Glomerular visceral epithelial cell (primary cell): Measurements from ENCODE around the gene SLC41A3.
"Not testable (repeated sequence)": the region's sequence is repeated elsewhere in the genome, so short reads cannot be mapped to it uniquely, and the experiment has no call there.

Experiments used
- DNase-seq: peaks from one replicate; pipeline ENCODE4 v3.0.0-alpha.2; 2016; ENCODE audit errors: extremely low spot score

Gene SLC41A3

DNA sequence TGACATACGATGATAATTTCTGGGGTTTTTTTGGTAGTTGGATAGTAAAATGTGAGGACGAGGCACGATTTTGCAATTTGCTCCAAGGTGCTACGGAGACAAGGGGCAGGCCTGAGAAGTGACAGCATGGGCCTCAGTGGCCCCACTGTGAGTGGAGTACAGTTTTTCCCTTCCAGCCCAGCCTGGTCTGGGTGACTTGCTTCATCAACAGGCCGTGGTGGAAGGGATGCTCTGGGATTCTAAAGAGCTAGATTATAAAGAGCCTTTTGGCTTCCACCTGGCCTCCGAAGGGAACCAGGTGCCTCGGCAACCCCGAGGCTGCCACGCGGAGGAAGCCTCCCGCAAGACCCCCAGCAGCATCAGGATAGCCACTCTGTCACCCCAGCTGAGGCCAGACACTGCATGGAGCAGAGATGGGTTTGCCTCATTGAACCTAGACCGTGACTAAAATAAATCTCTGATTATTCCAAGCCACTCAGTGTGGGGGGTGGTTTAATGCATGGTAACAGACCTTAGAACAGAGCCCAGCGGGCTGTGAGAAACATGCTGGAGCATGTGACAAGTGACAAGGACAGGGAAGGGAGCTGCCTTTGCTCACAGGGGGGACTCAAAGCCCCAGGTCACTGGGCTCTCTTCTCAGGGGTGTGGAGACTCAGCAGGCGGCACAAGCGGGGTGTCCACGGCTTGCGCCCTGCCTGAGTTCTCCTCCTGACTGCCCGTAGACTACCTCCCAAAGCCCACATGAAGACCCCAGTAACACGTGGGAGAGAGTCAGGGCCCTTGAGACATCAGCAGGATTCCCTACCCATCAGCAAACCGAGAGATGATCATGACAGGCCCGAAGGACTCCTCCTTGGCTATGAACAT, 22.6 kb upstream of the SLC41A3 start:
- DNase-seq: no peak

DNA sequence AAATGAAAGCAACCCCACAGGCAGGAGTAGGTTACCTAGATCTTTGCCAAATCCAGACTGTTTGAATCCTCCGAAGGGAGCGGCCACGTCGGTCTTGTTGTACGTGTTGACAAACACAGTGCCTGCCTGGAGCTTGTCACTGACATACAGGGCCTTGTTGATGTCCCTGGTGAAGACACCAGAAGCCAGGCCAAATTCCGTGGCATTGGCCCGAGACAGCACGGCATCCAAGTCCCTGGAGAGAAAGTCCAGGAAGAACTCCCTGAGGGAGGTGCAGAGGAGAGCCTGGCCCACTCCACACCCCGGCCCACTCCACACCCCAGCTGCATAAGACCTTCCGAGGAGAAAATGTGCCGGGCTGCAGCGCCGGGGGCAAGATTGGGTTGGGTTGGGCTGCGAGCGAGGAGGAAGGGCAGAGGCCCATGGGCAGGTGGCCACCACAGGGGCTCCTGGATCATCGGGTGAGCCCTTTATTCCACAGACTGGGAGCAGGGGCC, 21.8 kb upstream of the SLC41A3 start:
- DNase-seq: no peak

DNA sequence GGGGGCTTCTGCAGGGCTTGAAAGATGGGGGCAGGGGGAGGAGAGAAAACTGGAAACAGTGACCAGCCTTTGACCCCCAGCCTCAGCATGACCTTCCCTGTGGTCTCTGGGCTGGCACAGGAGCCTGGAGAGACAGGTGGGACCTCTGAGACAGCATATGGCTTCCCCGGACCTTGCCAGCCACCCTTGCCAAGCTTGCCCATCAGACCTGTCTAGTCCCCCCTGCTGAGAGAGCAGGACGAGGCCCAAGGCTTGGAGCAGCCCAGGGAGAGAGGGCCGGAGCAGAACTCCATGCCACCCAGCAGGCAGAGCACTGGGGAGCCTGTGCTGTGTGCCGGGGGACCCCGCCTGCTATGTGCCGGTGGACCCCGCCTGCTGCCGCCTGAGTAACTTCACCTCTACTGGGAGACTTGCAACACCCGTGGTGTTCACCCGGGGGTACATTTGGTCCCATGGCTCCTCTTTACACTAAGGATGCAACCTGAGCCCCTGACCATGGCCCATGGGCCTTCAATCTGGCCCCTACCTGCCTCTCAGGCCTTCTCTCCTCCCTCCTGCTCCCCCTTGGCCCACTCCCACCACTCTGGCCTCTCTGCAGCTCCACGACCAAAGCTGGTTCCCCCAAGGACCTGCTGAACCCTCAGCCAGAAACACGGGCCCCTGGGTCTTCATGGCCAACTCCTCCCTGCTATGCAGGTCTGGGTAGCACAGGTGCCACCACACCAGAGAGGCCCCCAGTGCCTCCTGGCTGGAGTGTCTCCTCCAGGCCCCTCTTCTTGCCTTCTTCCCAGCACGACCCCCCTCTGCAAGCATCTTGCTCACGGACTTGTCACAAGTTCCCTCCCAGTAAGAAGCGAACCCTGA, 21.1 kb upstream of the SLC41A3 start:
- no peak for DNase-seq

DNA sequence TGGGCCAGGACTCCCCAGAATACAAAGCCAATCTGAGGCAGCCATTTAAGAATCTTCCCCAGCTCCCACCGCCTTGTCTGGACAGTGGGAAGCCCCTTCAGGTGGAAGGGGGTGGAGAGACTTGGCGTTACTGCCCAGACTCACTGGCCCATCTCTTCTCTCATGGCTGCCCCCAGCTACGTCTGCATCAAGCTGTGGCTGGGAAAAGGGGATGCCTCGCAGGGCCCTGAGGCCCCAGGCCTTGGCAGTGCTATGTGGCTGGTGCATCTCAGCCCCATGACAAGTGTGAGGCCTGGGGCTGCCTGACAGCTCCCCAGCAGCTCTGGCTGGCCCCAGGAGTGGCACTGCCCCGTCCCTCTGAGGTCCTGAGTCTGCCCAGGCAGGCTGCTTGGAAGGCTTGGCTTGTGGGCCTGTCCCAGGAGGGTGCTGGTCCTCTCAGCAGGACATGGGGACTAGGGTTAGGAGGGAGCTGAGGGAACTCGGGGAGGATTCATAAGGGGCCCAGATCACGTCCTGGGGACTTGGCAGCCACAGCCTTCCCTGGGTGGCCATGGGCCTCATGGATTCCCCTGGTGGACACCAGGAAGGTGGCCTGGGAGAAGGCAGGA, 20.2 kb upstream of the SLC41A3 start:
- DNase-seq: no peak

DNA sequence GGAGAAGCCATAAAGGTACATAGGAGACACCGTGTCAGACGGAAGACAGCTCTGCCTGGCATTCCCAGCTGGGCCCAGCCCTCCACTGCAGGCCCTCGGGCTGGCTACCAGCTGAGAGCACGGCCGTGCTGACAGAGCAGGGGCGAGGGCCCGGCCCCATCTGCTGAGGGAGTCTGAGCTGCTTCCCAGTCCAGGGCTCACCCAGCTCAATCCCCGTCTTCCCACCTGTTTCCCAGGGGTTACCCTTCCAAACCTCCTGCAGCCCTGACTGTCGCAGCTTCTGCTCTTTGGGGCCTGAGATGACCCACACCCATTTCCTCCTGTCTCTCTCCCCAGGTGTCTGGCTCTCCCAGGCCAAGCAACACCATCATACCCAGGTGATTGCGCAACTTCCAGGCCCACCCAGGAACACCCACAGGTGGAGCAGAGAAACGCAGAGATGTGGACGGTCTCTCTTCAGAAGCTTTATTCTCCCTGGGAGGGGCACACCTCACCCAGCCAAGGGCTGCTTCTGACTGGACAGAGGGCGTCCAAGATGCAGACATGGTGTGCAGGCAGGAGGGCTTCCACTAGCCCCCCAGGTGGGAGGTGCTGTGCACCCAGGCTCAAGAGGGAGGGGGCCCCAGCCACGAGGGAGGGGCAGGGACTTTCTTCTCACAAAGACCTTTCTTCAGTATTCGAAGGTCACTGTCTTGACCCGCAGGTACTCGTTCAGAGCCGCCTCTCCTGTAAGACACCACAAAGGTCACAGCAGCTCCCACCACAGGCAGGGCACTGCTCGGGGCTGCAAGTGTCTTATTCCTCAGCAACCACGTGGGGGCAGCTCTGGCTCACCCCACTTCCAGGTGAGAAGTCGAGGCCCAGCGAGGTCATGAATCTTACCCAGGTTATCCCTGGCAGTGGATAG, 19.4 kb upstream of the SLC41A3 start:
- DNase-seq: no peak

DNA sequence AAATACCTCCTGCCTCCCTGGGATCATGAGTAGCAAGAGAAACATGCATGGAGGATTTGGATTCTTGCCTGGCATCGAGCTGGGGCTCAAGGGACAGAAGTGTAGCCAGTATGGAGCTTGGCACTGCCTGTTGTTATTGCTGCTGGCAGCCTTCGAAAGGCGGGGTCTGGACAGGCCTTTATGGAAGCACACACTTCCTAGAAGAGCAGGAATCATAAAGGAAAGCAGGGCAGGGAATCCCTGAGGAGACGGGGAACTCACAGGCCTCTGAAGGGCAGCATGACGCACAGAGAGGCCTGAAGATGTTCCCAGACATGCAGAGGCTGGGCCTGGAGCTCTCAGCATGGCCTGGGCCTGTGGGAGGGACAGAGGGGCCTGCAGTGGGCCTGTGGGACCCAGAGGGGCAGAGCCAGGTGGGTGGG, 18.6 kb upstream of the SLC41A3 start:
- no peak for DNase-seq

DNA sequence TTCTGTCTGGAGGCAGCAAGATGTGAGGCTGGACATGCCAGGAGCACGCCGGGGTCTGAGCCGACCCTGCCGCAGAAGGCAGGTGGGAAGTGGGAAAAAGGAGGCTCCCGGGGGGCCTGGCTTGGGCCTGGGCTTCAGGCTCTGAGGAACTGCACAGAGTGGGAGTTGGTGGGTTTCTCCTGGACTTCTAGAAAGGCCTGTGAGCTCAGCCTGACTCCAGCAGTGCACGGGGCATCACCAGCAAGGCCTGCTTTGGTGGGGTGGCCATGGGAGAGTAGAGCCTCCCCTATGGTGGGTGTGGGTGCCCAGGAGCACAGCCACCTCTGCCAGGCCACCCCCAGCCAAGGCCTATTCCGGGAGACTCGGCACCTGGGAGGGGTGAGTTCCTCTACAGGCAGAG, 18.1 kb upstream of the SLC41A3 start:
- no peak for DNase-seq

DNA sequence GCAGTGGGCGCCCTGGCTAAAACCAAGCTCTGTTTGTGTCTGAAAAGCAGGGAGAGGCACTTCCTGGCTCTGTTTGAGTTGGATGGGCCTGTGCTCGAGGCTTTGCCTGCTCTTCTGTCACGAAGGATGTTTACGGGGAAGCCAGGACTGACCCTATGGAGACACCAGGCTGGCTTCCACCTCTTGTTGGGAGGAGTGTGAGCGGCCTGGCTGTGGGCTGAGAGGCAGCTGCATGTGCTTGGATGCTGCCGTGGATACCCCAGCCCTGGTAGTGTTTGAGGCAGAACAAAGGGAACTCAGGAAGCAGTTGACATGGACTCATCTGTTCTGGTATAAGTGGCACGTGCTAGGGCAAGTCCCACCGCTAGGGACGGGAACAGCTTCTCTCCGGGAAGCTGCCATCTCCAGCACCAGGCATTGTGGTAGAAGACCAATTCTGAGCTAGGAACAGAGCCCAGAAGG, 17.6 kb upstream of the SLC41A3 start:
- DNase-seq: no peak

DNA sequence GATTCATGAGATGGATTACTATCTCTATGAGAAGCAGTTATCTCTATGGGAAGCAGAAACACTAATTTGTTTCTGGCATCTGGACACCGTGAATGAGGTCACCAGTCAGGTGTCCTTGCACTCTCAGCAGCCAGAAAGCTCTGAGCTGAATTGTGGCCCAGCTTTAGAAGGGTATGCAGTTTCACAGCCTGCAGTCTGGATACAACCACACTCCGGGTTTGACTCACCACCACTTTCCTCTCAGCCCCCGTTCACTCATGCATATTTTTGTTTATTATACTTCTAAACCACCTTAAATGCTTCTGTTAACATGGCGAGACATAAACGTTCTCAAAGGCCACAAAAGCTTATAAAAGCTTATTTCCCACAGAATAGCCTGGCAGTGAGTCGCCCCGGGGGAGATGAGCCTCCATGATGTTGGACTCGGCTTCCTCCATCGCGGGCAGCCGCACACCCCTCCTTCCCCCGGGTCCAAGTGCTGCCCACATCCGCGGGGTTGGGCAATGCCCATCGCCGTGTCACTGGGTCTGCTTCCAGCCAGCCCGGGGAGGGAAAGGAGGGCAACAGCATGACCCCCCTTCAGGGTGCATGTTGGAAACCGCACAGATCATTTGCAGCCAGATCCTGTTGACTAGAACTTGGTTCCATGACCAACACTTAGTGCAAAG, 16.8 kb upstream of the SLC41A3 start:
- DNase-seq: peak; percentile 42

DNA sequence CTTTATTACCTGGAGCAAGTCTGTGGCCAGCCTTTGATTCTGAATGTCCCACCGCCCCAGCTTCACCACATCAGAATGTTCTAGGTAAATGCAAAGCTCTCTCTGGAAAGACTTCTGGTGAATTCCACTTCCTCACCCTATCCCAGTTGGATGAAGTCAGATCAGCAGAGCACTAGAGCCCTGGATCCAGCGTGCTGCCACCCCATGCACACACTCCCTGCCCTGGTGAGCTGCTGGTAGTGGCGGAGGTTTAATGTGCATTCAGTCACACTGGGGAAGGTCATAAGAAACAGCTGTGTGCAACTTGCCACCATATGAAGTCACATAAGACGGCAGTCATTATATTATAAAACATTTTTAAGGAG, 16.3 kb upstream of the SLC41A3 start:
- no peak for DNase-seq

DNA sequence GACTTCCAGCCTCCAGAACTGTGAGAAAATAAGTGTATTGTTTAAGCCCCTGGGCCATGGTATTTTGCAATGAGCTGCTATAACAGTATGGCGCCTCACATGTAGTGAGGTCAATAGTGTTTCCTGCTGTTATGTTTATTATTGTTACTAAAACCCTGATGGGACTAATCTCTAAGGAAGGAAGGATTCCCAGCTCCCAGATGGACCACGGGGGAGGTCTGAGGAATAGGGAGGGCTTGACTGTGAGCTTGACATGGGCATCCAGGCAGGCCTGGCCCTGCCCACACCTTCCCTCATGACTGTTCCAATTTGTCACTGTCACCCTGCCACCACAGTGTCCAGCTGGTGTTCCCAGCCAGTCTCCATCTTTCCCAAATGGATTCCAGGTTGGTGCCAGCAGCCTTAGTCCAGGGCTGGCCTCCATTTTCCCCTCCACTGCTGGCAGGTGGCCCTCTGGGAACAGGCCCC, 14.5 kb upstream of the SLC41A3 start:
- DNase-seq: no peak

DNA sequence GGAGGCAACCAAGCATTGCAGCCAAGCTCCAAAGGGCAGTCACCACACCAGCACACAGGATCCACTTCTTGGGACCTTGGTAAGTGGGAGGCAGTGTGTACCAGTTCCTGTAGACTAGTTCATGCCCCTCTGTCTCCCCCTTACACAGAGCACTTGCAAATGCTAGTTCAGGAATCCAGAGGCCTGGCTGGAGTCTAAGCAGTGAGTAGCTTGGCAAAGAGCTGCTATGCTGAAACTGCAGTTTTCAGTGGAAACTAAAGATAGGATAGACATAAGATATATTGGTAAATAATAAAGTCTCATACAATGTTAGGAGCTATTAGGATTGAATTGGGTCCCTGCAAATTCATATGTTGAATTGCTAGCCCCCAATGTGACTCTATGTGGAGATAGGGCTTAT, 13.9 kb upstream of the SLC41A3 start:
- DNase-seq: no peak

DNA sequence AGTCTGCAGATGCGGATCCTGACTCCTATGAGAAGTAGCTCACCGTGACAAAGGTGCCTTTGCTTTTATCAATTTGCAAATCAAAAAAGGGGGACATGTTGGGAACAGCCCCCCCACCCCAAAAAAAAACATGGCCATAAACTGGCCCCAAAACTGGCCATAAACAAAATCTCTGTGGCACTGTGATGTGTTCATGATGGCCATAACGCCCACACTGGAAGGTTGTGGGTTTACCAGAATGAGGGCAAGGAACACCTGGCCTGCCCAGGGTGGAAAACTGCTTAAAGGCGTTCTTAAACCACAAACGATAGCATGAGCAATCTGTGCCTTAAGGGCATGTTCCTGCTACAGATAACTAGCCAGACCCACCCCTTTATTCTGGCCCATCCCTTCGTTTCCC, 12.3 kb upstream of the SLC41A3 start:
- DNase-seq: not testable (repeated sequence)

DNA sequence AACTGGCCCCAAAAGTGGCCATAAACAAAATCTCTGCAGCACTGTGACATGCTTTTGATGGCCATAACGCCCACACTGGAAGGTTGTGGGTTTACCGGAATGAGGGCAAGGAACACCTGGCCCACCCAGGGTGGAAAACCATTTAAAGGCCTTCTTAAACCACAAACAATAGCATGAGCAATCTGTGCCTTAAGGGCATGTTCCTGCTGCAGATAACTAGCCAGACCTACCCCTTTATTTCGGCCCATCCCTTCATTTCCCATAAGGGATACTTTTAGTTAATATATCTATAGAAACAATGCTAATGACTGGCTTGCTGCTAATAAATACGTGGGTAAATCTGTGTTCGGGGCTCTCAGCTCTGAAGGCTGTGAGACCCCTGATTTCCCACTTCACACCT, 8.2 kb upstream of the SLC41A3 start:
- DNase-seq: not testable (repeated sequence)

DNA sequence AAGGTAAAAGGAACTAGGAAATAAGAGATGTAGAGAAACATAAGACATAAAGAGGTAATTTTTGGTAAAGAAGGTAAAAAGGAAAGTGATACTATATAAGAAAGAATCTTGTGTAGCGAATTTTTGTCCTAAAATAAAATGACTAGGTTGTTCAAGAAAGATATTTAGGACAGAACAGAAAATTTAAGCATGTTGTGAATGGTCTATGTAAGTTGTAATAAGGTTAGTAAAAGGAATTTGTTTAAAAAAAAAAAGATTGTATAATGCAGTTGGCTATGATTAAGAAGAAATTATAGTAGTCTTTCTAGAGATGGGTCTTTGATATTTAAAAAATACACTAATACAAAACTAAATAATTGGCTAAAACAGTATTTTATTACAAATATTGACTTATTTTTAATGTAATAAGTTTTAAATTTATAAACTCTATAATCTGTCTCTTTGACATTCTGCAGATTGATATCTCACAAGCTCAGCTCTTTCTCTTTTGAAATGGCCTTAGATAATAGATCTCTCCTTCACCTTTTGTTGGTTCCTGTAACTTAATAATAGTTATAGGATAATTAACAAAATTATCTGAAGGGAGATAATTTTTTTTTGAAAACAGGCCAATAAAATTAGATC, 3.7 kb upstream of the SLC41A3 start:
- DNase-seq: no peak

DNA sequence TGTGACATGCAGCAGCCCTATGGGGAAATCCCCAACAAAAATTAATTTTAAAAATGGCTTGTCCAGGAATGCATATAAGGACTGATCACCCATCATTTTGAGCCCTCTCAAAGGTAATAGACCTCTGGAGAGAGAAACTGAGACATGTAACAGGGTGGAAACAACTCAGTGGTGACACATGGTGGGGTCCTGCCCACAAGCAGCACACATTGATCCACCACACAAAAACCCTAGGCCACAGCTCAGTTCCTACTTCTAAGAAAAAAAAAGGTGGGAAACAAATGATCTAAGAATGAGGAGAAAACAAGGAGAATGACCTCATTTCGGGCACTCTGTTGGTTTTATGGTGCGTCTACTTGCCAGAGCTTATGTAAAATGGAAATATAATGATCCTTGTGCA, 1.9 kb upstream of the SLC41A3 start:
- no peak for DNase-seq

DNA sequence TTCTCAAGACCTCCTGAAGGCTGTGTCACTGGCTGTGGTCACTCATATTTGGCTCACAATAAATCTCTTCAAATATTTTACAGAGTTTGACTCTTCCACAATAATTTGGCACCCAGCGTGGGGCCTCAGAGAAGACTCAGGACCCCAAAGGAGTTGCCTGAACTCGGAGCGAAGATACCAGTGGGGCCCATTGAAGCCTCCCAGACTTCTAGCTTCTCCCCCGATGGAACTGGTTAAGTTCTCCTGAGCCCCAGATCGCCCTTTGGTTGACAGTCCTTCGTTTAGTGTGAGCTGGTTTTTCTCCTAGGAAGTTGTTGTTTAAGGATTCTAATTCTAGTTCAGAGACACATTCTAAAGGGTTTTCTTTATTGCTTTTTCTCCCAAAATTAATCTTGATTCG, 1.4 kb upstream of the SLC41A3 start:
- no peak for DNase-seq

DNA sequence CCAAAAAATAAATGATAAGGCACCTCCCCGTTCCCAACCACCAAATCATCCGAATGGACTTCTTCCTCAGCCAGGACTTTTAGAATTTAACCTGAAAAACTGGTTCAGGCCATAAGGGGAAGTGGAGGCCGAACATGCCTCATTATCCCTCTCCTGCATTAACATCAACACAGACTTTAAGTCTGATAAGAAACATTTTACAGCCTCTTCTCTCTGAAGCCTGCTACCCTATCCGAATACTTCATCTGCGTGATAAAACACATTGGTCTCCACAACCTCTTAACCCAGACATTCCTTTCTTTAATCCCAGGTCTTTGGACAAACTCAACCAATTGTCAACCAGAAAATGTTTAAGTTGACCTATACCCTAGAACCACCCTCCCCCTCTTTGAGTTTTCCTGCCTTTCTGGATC, 850 bp upstream of the SLC41A3 start:
- no peak for DNase-seq

DNA sequence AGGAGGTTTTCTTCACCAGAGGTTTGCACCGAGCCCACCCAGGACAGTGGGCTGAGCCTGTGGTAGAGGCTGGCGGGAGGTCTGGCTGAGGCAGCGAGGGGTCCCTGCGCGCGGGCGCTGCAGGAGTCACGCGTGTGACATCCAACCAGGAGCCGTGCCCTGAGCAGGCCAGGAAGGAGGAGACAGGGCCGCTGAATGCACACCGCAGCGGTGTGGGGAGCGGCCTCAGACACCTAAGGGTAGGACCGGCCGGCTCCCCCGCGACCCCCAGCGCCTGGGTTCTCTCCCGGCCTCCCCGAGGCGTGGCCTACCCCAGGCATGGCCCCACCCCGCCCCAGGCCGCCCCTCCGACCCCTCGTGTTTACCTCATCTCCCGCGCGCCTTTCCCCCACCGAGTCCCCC, 412 bp downstream of the SLC41A3 start:
- peak; percentile 46 for DNase-seq

DNA sequence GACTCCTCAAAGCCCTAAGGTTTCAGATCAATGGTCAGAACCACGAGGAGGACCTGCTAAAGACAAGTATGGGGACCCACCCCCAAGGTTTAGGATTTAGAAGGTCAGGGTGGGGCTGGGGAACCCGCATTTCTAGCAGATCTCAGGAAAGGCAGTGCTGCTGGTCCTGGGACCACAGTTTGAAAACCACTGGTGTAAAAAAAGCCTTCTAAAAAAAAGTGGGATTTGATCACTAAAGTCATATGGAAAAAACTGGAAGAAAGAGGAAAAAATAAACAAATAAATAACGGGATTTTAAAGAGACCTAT, 832 bp downstream of the SLC41A3 start:
- no peak for DNase-seq
